Epithelial cell of proximal tubule (primary cell): ENCODE data around the gene RCSD1. TPM values are rescaled to one million over a fixed set of nuclear protein-coding genes. Genes with fewer than 3 reads are reported as not detected.

Source experiments
- DNase-seq: peaks from one replicate; pipeline ENCODE4 v3.0.0-alpha.2; 2011; ENCODE audit warnings: low read depth
- H3K4me3 ChIP-seq: 2 replicates; pipeline ENCODE4 v1.5.1; 2011; ENCODE audit warnings: low read depth, mild to moderate bottlenecking, low read length
- total RNA-seq: library from RNA; depleted of rRNA; stranded (reverse); fragments of >200 nt; gene quantifications from 2 replicates; pipeline ENCODE4 v1.2.3, GENCODE V29; 2015
- TF ChIP-seq, protein P1 (sequence below): conservative IDR thresholded peaks from 2 replicates; pipeline ENCODE4 v1.5.1; 2012; ENCODE audit warnings: low read depth, mild to moderate bottlenecking, low read length

The RCSD1 gene
- total RNA-seq, 1 donor from 2014 or later: not detected

DNA sequence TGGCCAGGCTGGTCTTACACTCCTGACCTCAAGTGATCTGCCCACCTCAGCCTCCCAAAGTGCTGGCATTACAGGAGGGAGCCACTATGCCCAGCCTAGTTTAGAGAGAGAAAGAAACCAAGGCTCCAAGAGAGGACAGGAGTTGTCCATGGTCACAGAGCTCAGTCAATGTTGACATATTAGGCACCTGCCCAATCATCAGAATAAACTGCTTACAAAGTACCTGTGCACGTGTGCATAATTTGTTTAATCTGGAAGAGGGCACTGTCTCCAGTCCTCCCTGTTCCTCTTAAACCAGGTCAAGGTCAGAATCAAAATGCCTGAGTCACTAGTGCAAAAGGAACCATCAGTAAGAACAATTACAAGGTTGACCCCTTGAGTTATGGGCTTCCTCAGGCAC is 71.5 kb downstream of the RCSD1 start:
- TF ChIP-seq, protein P1, sequence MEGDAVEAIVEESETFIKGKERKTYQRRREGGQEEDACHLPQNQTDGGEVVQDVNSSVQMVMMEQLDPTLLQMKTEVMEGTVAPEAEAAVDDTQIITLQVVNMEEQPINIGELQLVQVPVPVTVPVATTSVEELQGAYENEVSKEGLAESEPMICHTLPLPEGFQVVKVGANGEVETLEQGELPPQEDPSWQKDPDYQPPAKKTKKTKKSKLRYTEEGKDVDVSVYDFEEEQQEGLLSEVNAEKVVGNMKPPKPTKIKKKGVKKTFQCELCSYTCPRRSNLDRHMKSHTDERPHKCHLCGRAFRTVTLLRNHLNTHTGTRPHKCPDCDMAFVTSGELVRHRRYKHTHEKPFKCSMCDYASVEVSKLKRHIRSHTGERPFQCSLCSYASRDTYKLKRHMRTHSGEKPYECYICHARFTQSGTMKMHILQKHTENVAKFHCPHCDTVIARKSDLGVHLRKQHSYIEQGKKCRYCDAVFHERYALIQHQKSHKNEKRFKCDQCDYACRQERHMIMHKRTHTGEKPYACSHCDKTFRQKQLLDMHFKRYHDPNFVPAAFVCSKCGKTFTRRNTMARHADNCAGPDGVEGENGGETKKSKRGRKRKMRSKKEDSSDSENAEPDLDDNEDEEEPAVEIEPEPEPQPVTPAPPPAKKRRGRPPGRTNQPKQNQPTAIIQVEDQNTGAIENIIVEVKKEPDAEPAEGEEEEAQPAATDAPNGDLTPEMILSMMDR: no peak
- no peak overlapping the region for H3K4me3 ChIP-seq
- no peak for DNase-seq

DNA sequence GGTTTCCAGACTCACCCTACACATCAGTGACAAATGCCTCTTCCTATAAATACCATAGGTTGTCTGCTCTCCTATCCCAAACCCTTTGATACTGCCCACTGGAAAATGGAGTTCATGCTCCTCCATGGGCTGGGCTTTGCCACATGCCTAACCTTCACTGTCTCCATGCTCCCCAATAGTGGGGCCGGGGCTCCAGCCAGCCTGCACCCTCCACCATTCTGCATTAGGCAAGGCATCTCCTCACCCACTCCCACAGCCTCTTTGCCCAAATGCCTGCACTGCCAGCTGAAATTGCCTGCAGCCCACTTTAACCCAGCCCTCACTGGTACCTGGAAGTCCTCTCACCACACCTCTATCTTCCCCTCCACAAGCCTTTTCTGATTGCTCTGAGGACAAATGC is 73.5 kb downstream of the RCSD1 start:
- TF ChIP-seq, protein P1: no peak
- no peak overlapping the region for H3K4me3 ChIP-seq

DNA sequence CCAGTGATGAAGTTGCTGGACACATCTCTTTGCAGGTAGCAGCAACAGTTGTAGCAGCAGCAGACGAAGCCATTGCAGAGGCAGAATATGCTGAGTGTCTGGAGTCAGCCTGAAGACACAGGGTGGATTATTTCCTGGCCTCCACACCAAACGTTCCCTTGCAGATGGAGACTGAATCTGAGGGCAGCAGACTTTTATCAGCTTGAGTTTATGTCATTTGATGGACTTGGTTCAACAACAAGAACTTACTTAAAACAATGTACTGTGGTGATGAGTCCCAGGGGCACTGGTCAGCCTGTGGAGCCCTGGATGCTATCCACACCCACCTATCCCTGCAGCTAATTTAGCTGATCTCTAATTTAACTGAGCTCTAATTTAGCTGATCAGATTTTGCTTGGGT is 74.7 kb downstream of the RCSD1 start:
- no peak for DNase-seq
- H3K4me3 ChIP-seq: no peak overlapping the region
- TF ChIP-seq, protein P1: no peak

More for the DNA sequence above, 73.5 kb downstream of the RCSD1 start:
- no peak for DNase-seq

DNA sequence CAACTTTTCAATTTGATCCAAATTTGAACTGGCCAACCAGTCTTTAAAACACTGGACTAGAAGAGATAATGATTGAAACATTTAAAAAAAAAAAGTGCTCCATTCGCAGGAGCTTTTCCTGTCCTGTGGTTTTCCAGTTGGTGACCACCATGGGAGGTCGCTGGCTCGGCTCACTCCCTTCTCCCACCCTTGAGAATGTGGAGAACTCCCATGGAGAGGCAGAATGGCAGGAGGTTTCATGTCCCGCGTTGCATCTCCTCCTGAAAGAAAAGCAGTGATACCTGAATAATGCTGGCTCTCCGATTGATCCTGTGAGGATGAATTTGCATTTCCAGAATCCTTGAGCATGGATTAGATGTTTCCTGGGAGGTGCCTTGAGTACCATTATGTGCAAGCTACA is 75.2 kb downstream of the RCSD1 start:
- TF ChIP-seq, protein P1: no peak
- DNase-seq: no peak
- H3K4me3 ChIP-seq: no peak overlapping the region

DNA sequence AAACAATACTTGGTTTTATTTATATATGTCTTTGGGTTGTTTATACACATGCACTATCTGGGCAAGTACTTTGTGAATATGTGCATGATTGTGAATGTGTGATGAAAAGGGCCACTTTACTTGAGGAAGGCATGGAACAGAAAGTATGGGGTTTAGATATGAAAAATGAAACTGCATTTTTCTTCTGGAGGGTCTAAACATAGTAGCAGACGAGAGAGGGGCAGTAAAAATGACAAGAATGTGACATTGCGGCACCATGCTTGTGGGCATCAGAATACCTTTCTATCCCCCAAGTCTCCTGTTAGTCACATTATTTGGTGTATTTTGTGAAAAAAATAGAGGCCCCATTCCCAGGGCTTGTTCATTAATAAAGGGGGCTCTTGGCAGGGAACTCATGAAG is 76.3 kb downstream of the RCSD1 start:
- TF ChIP-seq, protein P1: no peak
- H3K4me3 ChIP-seq: no peak overlapping the region
- no peak for DNase-seq

DNA sequence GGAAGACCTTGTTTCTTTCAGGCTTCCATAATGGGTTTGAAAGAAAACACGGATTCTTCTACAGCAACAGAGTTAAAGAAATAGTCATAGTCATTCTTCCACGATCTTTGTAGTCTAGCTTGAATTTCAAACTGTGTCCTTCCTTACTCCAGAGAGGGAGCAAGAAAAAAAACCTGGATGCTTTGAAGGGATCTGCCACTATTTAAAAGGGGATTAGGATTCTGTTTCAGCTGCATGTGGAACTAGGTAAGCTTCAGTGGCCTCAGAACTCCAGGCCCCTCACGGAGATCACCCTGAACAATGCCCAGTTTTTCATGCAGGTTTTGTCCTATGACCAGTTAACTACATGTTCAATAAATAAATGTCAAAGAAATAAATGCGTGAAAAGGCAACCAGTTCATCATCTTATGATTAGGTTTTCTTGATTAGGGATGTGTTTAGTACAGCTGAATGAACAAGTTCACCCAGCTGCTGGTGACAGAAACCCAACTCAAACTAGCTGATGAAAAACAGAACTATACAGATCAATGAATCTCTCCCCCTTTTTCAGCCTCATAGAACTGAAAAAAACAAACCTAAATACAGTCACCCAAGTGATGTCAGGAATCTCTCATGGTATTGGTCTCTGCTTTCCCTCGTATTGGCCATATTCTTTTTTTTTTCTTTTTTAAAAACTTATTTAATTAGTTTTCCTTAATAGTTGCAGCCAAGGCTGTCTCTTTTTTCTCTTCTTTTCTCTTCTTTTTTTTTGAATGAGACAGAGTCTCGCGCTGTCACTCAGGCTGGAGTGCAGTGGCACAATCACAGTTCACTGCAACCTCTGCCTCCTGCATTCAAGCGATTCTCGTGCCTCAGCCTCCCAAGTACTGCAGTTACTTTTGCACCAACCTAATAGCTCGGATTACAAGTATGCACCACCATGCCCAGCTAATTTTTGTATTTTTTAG is 77.2 kb downstream of the RCSD1 start:
- H3K4me3 ChIP-seq: no peak overlapping the region
- TF ChIP-seq, protein P1: no peak
- DNase-seq: no peak

DNA sequence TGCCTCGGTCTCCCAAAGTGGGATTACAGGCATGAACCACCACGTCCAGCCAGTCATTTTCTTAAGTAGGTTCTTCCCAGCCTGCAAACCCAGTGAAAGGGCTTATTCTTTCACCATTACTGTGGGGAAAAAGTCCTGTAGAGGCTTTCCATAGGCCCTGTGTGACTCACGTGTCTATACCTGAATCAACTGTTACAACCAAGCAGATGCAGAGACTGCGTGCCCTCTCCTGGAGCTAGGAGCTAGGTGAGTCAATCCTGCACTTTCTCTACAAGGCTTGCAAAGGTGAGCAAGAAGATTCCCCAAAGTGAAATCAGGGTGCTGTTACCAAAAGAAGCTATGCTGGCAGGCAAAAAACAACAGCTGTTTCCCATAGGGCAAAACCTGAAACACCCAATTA is 77.9 kb downstream of the RCSD1 start:
- TF ChIP-seq, protein P1: no peak
- no peak for DNase-seq
- no peak overlapping the region for H3K4me3 ChIP-seq
